HG02943 (cell line): Measurements from ENCODE around the gene BAIAP3.

Experiments
- ATAC-seq: cut with Tn5 transposase; IDR thresholded peaks from one replicate; pipeline ENCODE4 v1.9.1; 2021; ENCODE audit warnings: mild to moderate bottlenecking, low read depth, moderate library complexity; ENCODE audit not compliant: unreplicated experiment

Gene BAIAP3

GRCh38 chr16:1362807-1363206 is 29.4 kb downstream of the BAIAP3 start:
- no peak for ATAC-seq

- ATAC-seq, result no peak
Measured at GRCh38 chr16:1363501-1364041, 30.1 kb downstream of the BAIAP3 start.

- no peak for ATAC-seq
Measured at GRCh38 chr16:1364510-1364909, 31.1 kb downstream of the BAIAP3 start.

- ATAC-seq, result no peak
Measured at GRCh38 chr16:1366060-1366711, 32.7 kb downstream of the BAIAP3 start.

- no peak for ATAC-seq
Measured at GRCh38 chr16:1366712-1367299, 33.4 kb downstream of the BAIAP3 start.

- ATAC-seq, result no peak
Measured at GRCh38 chr16:1367486-1368174, 34.2 kb downstream of the BAIAP3 start.

- no peak for ATAC-seq
Measured at GRCh38 chr16:1371054-1371978, 37.9 kb downstream of the BAIAP3 start.

- no peak for ATAC-seq
Measured at GRCh38 chr16:1372292-1372950, 39.0 kb downstream of the BAIAP3 start.

GRCh38 chr16:1374418-1375297 is 41.2 kb downstream of the BAIAP3 start:
- no peak for ATAC-seq

- no peak for ATAC-seq
Measured at GRCh38 chr16:1375298-1375640, 41.8 kb downstream of the BAIAP3 start.

GRCh38 chr16:1375741-1376410 is 42.4 kb downstream of the BAIAP3 start:
- no peak for ATAC-seq

GRCh38 chr16:1377406-1378010 is 44.1 kb downstream of the BAIAP3 start:
- no peak for ATAC-seq

GRCh38 chr16:1378087-1378803 is 44.8 kb downstream of the BAIAP3 start:
- no peak for ATAC-seq

GRCh38 chr16:1378804-1379303 is 45.4 kb downstream of the BAIAP3 start:
- no peak for ATAC-seq

GRCh38 chr16:1379304-1380076 is 46.0 kb downstream of the BAIAP3 start:
- ATAC-seq, result no peak

- no peak for ATAC-seq
Measured at GRCh38 chr16:1380195-1380594, 46.8 kb downstream of the BAIAP3 start.
